A549 (cell line): Measurements from ENCODE around the gene DNAJC30. TPM values are rescaled to one million over a fixed set of nuclear protein-coding genes. Genes with fewer than 3 reads are reported as not detected.
A peak's percentile ranks its signal among the peaks of the same experiment; 100 is the strongest.

Source experiments
- ATAC-seq, 2 experiments: fragments of 200-7000 bp in 1 of 2; fragments of >200 bp in 1 of 2; cut with Nextera tagmentation in 1 of 2; cut with Tn5 transposase in 1 of 2; 3 replicates each; pipeline versions ENCODE4 v1.8.0 to v1.9.1; 2018 to 2020; ENCODE audit warnings: mild to moderate bottlenecking in 1 of 2, moderate library complexity in 1 of 2
- CTCF ChIA-PET: fragments of 300-600 bp; sonication (Branson Sonifier 250); formaldehyde crosslinking; extraction: SDS; loops from one replicate; lab custom pipeline; 2021; ENCODE audit warnings: antibody characterized with exemption, inconsistent platforms; lab: Yijun Ruan, JAX
- POLR2A ChIA-PET: fragments of 350-600 bp; formaldehyde crosslinking; extraction: SDS; loops from one replicate; lab custom pipeline; 2021; ENCODE audit warnings: antibody characterized with exemption, inconsistent platforms; lab: Yijun Ruan, JAX
- DNase-seq, 2 experiments: peaks; one replicate each; pipeline versions ENCODE4 v3.0.0 to v3.0.0-alpha.2; 2011 to 2016; ENCODE audit warnings: low read depth in 1 of 2, low spot score in 1 of 2
- FAIRE-seq: peaks from 2 replicates; lab custom pipeline; 2011; peaks lifted over from hg19 to GRCh38; lab: Jason Lieb, UNC
- H3K27ac ChIP-seq, 2 experiments: fragments of >200 bp; sonication (Bioruptor Twin); formaldehyde crosslinking; 3 replicates each; pipeline ENCODE4 v1.5.1; 2016 to 2017
- H3K4me1 ChIP-seq: fragments of >200 bp; sonication (Bioruptor Twin); formaldehyde crosslinking; 3 replicates; pipeline ENCODE4 v1.6.1; 2016
- H3K4me2 ChIP-seq: fragments of >200 bp; sonication (Bioruptor Twin); formaldehyde crosslinking; 3 replicates; pipeline ENCODE4 v1.6.1; 2016
- H3K4me3 ChIP-seq: fragments of >200 bp; sonication (Bioruptor Twin); formaldehyde crosslinking; 3 replicates; pipeline ENCODE4 v1.5.1; 2016
- H3K9me3 ChIP-seq: fragments of >200 bp; sonication (Bioruptor Twin); formaldehyde crosslinking; 3 replicates; pipeline ENCODE4 v1.6.1; 2016
- ATOH8 ChIP-seq: fragments of 250-450 bp; sonication (Bioruptor Pico); IDR thresholded peaks from 2 replicates; pipeline ENCODE4 v1.5.0; 2020; ENCODE audit warnings: low read depth, mild to moderate bottlenecking, moderate library complexity
- BCL3 ChIP-seq: fragments of >200 bp; sonication (Bioruptor Twin); formaldehyde crosslinking; IDR thresholded peaks from 3 replicates; pipeline ENCODE4 v1.6.1; 2016
- CBX2 ChIP-seq: fragments of 200-600 bp; sonication (generic); IDR thresholded peaks from 2 replicates; pipeline ENCODE4 v1.6.1; 2016; ENCODE audit warnings: low read depth, mild to moderate bottlenecking, borderline replicate concordance
- CBX8 ChIP-seq: fragments of 200-600 bp; sonication (generic); IDR thresholded peaks from 2 replicates; pipeline ENCODE4 v1.6.1; 2016
- CHD2 ChIP-seq: fragments of 150-350 bp; IDR thresholded peaks from 2 replicates; pipeline ENCODE4 v1.6.1; 2014; ENCODE audit warnings: low read length; ENCODE audit not compliant: partially characterized antibody
- CTCF ChIP-seq: fragments of >200 bp; sonication (Bioruptor Twin); formaldehyde crosslinking; IDR thresholded peaks from 3 replicates; pipeline ENCODE4 v1.5.1; 2016
- EHMT2 ChIP-seq: fragments of 200-600 bp; sonication (generic); IDR thresholded peaks from 2 replicates; pipeline ENCODE4 v1.6.1; 2016; ENCODE audit warnings: antibody characterized with exemption, low read depth, mild to moderate bottlenecking, moderate library complexity
- HDAC2 ChIP-seq: fragments of 200-600 bp; sonication (generic); IDR thresholded peaks from 2 replicates; pipeline ENCODE4 v1.6.1; 2016
- HMGXB4 ChIP-seq: fragments of 250-450 bp; sonication (Bioruptor Pico); IDR thresholded peaks from 2 replicates; pipeline ENCODE4 v1.5.0; 2021; ENCODE audit warnings: mild to moderate bottlenecking, moderate library complexity, borderline replicate concordance
- KDM1A ChIP-seq: fragments of 200-600 bp; sonication (generic); IDR thresholded peaks from 2 replicates; pipeline ENCODE4 v1.6.1; 2016; ENCODE audit warnings: low read depth, mild to moderate bottlenecking
- MAFK ChIP-seq: fragments of 450-650 bp; IDR thresholded peaks from 2 replicates; pipeline ENCODE4 v1.6.1; 2014; ENCODE audit not compliant: partially characterized antibody
- MAX ChIP-seq: IDR thresholded peaks from 2 replicates; pipeline ENCODE4 v1.6.1; 2012
- NFE2L2 ChIP-seq: fragments of 150-350 bp; conservative IDR thresholded peaks from 2 replicates; pipeline ENCODE4 v1.6.1; 2014; ENCODE audit warnings: low read length
- NPAS2 ChIP-seq: fragments of 250-450 bp; sonication (Bioruptor Pico); IDR thresholded peaks from 2 replicates; pipeline ENCODE4 v1.8.0; 2022; ENCODE audit warnings: mild to moderate bottlenecking, moderate library complexity, borderline replicate concordance
- PBX3 ChIP-seq: IDR thresholded peaks from 2 replicates; pipeline ENCODE4 v1.6.1; 2012
- POLR2A ChIP-seq: IDR thresholded peaks from 2 replicates; pipeline ENCODE4 v1.6.1; 2012; ENCODE audit warnings: mild to moderate bottlenecking, low read length
- USF2 ChIP-seq: fragments of 450-650 bp; IDR thresholded peaks from 2 replicates; pipeline ENCODE4 v1.6.1; 2014; ENCODE audit warnings: antibody characterized with exemption
- ZC3H11A ChIP-seq: fragments of 450-650 bp; IDR thresholded peaks from 2 replicates; pipeline ENCODE4 v1.6.1; 2014; ENCODE audit warnings: antibody characterized with exemption, mild to moderate bottlenecking
- ZSCAN20 ChIP-seq: fragments of 250-450 bp; sonication (Bioruptor Pico); IDR thresholded peaks from 2 replicates; pipeline ENCODE4 v1.8.0; 2022; ENCODE audit warnings: mild to moderate bottlenecking, moderate library complexity
- WGBS: methylation state at CpG from one replicate; pipeline ENCODE4 v1.1.6; 2017; ENCODE audit errors: missing lambda C conversion rate; 5-methylcytosine and 5-hydroxymethylcytosine counted together
- polyA plus RNA-seq, 4 experiments: library from polyadenylated mRNA; depleted of rRNA in 3 of 4; stranded (reverse); fragments of >200 nt; fragmentation: RNase III in 1 of 4; extraction: RNeasy Plus Mini Kit Qiagen cat#74134 plus additional on column Dnase treatment in 1 of 4; gene quantifications; 2 replicates in 3 of 4; 3 replicates in 1 of 4; pipeline ENCODE4 v1.2.3, GENCODE V29; 2011 to 2017

The DNAJC30 gene
- polyA plus RNA-seq, 2 of the 4 experiments (the other 2 are of a cell fraction) = 5.7 to 8.9 TPM

GRCh38 chr7:73681031-73681430 lies 2.2 kb downstream of the DNAJC30 start:
- H3K27ac ChIP-seq = no peak overlapping the region
- TF ChIP-seq BCL3 (no peak), CTCF (no peak), PBX3 (no peak), NPAS2 (CRISPR knock-in tag) (no peak), NFE2L2 (no peak), HDAC2 (no peak), POLR2A (no peak), EHMT2 (no peak), HMGXB4 (no peak), ATOH8 (CRISPR knock-in tag) (no peak), CHD2 (no peak)
- TF ChIP-seq, all 56 proteins: peak for 0
- DNase-seq = no peak
- no peak for FAIRE-seq
- H3K4me1 ChIP-seq = peaks cover 33% of the 10 kb centered on the region
- no peaks in the 10 kb centered on the region for H3K9me3 ChIP-seq
- WGBS = 74% methylated on average over 8 of the region's 8 CpGs
- H3K4me3 ChIP-seq = no peak overlapping the region; the same call in 2 of the 3 replicates
- peak overlapping the region; percentile 99 for H3K4me2 ChIP-seq
- ATAC-seq = no peak
- ChIA-PET CTCF (interaction anchor here (0.8 to 2.3 kb wide), 4 partner anchors 13 to 45 kb away, joined by 3 to 7 read pairs (median 3); partner anchors contain the start of gene VPS37D), POLR2A (interaction anchor here (0.7 kb wide), 1 partner anchor 37 kb away, joined by 3 read pairs; no protein-coding TSS in a partner anchor)

- H3K4me3 ChIP-seq = no peak overlapping the region
- WGBS = 93% methylated on average over 7 of the region's 7 CpGs
- H3K9me3 ChIP-seq = no peaks in the 10 kb centered on the region
- no peak for FAIRE-seq
- TF ChIP-seq HMGXB4 (no peak), MAFK (no peak), KDM1A (no peak), ZC3H11A (no peak), USF2 (no peak), ZSCAN20 (no peak), MAX (no peak), CBX8 (no peak), CBX2 (no peak)
- TF ChIP-seq, all 56 proteins: peak for 0
- ATAC-seq = no peak
- Histone ChIP-seq H3K4me2 (peak overlapping the region; percentile 99; the same call in 2 of the 3 replicates), H3K4me1 (peaks cover 33% of the 10 kb centered on the region), H3K27ac (no peak overlapping the region)
- no peak for DNase-seq
- ChIA-PET CTCF (interaction anchor here (0.8 to 2.3 kb wide), 3 partner anchors 12 to 45 kb away, joined by 3 to 7 read pairs (median 3); partner anchors contain the start of gene VPS37D), POLR2A (interaction anchor here (0.7 kb wide), 1 partner anchor 38 kb away, joined by 3 read pairs; no protein-coding TSS in a partner anchor)
Observed at GRCh38 chr7:73680501-73680900, 2.8 kb downstream of the DNAJC30 start.
